ENCODE data around the gene SYNE1.

DNA sequence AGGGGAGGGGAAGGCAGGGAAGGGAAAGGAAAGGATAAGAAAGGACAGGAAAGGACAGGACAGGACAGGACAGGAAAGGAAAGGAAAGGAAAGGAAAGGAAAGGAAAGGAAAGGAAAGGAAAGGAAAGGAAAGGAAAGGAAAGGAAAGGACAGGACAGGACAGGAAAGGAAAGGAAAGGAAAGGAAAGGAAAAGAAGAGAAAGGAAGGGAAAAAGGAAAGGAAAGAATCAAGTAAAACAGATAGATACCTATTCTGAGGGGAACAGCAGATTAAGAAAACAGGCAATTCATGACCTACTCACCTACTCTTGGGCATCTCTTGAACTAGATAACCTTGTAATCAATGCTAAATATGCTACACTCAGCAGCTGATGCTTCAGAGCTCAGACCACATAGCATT, 265.4 kb downstream of the SYNE1 start:
- TF ChIP-seq, protein P1, sequence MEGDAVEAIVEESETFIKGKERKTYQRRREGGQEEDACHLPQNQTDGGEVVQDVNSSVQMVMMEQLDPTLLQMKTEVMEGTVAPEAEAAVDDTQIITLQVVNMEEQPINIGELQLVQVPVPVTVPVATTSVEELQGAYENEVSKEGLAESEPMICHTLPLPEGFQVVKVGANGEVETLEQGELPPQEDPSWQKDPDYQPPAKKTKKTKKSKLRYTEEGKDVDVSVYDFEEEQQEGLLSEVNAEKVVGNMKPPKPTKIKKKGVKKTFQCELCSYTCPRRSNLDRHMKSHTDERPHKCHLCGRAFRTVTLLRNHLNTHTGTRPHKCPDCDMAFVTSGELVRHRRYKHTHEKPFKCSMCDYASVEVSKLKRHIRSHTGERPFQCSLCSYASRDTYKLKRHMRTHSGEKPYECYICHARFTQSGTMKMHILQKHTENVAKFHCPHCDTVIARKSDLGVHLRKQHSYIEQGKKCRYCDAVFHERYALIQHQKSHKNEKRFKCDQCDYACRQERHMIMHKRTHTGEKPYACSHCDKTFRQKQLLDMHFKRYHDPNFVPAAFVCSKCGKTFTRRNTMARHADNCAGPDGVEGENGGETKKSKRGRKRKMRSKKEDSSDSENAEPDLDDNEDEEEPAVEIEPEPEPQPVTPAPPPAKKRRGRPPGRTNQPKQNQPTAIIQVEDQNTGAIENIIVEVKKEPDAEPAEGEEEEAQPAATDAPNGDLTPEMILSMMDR (IDR thresholded peaks at IDR 0.05) = no peak
- TF ChIP-seq EP300 (IDR thresholded peaks at IDR 0.05) (no peak), POLR2A (IDR thresholded peaks at IDR 0.05) (no peak)

Data from ovary (tissue), 3 donors.